T47D (cell line): Measurements from ENCODE around the gene RABAC1.

ENCODE experiments used
- DNase-seq, 2 experiments: peaks; one replicate each; pipeline versions ENCODE4 v3.0.0 to v3.0.0-alpha.2; 2011 to 2012; ENCODE audit warnings: low read depth in 1 of 2, low spot score in 1 of 2
- JUND ChIP-seq: IDR thresholded peaks from 2 replicates; pipeline ENCODE4 v1.6.1; 2012; ENCODE audit warnings: low read depth
- in situ Hi-C: cut with HindIII; loops from 2 replicates; pipeline ENCODE4 v1.10.0; 2016; ENCODE audit warnings: low sequenced_read_pairs, low pct_unique_long_range_greater_than_20kb

RABAC1 gene

DNA sequence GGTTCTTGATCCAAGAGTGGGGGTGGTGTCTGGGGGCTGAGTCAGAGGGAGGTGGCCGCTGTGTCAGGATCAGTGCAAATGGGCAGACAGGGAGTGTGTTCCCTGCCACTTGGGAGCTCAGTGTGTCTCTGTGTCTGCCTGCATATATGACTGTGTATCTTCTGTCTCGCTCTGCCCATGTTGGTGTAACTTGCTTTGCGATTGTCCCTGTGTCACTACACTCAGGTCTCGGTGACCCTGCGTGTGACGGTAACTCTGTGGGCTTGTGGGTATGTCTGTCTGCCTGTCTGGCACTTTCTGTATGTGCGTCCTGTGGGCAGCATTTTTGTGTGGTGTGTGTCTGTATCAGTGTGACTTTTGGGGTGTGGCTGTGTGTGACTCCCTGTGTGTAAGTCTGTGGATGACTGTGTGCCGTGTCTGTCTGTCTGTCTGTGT lies 22.7 kb downstream of the RABAC1 start:
- TF ChIP-seq JUND: no peak
- in situ Hi-C loops: no loop called here
- no peak for DNase-seq

GRCh38 chr19:41935760-41936415 lies 23.2 kb downstream of the RABAC1 start:
- no peak for TF ChIP-seq JUND
- no peak for DNase-seq
- in situ Hi-C loops: no loop called here

DNA sequence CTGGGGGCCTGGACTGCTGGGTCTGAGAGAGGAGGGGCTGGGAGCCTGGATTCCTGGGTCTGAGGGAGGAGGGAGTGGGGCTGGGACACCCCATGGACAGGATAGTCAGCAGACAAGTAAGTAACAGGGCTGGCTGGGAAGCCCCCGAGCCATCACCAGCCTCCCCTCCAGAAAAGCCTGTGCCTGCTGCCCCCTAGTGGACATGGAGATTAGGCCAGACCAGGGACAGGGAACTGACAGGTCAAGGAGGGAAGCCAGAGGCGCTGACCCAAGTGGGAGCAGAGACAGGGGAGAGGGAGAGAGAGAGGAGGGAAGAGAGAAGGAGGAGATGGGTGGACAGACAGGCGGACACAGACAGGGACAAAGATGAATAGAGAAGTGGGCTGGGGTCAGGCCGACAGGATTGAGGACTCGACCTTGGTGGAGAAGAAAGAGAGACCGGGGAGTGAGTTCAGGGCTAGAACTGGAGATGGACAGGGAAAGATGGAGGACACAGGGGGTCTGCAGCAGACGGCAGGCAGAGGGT lies 24.2 kb downstream of the RABAC1 start:
- in situ Hi-C loops: no loop called here
- no peak for TF ChIP-seq JUND
- peak; percentile 61 to 71 for DNase-seq

- in situ Hi-C loops: no loop called here
- DNase-seq: no peak
- TF ChIP-seq JUND: no peak
These were observed 25.3 kb downstream of the RABAC1 start for GRCh38 chr19:41933693-41934426.

DNA sequence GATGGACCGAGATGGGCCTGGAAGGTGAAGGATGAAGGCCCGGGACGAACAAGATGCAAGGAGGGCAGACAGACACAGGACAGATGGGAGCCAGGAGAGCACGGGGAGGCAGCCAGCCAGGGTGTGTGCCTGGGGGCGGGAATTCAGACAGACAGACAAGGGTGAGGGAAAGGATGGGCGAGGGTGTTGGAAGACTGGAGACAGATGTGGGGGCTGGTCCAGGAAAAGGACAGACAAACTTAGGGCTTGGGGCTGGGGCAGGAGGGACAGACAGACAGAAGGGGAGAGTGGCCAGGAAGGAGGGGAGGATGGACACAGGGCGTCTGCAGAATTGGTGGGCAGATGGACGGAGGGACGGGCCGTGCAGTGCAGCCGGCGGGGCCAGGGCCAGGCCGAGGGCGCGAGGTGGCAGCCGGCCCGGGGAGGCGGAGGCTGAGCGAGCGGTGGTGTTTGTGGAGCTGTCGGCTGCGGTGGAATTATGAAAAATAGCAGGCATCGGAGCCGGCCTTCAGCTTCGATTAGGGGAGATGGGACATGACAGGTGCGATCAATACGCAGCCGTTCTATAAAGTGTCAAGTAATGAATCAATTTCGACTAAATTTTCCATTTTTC lies 26.3 kb downstream of the RABAC1 start:
- no peak for DNase-seq
- in situ Hi-C loops: no loop called here
- no peak for TF ChIP-seq JUND

GRCh38 chr19:41932259-41932719 lies 26.8 kb downstream of the RABAC1 start:
- no peak for DNase-seq
- TF ChIP-seq JUND: no peak
- in situ Hi-C loops: no loop called here

DNA sequence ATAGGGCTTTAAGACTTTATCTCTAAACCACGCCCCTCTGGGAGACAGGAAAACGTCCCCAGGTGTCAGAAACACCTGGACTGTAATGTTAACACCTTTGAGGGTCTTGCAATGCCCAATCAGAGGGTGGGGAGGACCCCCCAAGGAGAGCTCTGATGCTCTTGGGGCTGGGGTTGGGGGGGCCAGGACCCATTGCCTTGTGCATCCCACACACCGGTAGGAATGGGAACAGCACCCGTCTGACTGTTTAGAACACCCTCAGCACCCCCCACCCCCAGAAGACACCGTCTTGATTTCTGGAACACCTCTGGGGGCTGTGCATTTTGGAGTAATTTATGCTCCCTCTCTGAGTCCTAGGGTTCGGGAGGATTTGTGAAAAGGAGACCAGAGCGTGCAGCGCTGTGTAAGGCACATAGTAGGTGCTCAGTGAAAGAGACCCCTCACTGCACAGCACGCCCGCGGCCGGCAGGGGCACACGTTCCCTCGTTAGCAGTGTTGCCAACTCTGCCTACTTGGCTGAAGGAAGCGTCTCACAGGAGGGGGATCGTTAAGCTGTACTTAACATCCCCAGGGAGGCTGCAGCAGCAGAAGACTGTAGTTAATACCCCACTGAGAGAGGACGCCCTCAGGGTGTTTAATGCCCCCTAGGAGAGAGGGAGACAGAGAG lies 28.1 kb downstream of the RABAC1 start:
- no peak for TF ChIP-seq JUND
- no peak for DNase-seq
- in situ Hi-C loops: no loop called here

GRCh38 chr19:41930322-41930722 lies 28.8 kb downstream of the RABAC1 start:
- DNase-seq: no peak
- in situ Hi-C loops: no loop called here

DNA sequence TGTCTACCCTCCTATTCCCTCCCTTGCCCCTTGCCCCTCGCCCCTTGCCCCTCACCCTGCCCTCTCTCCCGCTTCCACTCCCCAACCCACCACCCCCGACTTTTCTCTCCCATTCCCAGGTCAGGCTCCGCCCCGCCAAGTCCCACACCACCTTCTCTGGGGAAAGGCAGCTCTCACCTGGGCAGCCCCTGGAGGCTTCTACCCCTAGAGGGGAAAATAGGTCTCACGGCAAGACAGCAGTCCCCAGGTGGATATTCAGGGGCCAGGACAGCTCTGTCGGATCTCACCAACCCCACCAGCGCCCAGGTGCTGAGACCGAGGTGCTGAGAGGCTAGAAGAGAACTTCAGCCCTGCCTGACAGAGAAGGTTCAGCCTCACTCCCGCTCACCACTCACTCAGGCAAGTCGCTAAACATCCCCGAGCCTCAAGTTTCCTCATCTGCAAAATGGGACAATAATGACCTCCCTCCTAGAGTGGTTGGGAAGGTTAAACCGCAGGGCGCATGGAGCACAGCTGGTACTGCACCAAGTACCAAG lies 29.5 kb downstream of the RABAC1 start:
- no peak for DNase-seq
- TF ChIP-seq JUND: no peak
- in situ Hi-C loops: no loop called here

More at GRCh38 chr19:41930322-41930722, 28.8 kb downstream of the RABAC1 start:
- TF ChIP-seq JUND: no peak

DNA sequence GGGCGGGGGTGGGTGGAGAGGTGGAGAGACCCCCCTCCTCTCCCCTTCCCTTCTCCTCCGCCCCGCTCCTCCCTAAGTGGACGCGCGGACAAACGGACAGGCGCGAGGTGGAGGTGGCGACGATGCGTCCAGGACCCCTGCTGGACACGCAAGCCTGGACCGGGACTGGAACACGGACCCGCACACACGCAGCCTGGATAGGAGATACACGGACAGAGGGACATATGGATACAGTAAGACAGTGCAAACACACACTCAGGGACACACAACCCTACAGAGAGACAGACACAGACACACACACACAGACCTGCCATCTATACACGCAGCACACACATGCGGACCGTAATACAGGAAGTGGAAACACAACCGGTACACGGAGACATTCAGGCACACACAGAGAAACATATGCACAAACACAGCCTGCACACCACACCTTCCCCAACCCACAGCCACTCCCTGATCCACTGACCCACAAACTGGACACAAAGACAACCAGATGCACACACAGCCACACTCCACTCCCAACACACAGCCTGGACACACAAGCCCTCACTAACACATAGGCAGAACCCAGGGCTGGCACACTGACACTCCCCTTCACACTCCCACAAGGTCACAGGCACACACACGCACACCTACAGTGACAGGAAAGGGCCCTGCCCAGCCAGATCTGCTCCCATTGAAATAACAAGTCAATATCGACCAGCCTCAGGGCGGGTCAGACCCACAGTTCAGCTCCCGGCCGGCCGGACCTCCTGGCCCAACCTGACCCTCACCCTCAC lies 30.2 kb downstream of the RABAC1 start:
- no peak for DNase-seq
- TF ChIP-seq JUND: no peak
- in situ Hi-C loops: no loop called here

GRCh38 chr19:41928221-41928683 lies 30.9 kb downstream of the RABAC1 start, which contains the start of gene ERFL:
Gene ERFL (minus strand): TSS chr19:41928449. CDS start chr19:41912919, 15,530 bp downstream.
- in situ Hi-C loops: no loop called here
- TF ChIP-seq JUND: no peak
- DNase-seq: peak; percentile 41 to 45
